ENCODE data around the gene TCEAL2.
"Not testable (repeated sequence)": the region's sequence is repeated elsewhere in the genome, so short reads cannot be mapped to it uniquely, and the experiment has no call there.

TCEAL2 gene

DNA sequence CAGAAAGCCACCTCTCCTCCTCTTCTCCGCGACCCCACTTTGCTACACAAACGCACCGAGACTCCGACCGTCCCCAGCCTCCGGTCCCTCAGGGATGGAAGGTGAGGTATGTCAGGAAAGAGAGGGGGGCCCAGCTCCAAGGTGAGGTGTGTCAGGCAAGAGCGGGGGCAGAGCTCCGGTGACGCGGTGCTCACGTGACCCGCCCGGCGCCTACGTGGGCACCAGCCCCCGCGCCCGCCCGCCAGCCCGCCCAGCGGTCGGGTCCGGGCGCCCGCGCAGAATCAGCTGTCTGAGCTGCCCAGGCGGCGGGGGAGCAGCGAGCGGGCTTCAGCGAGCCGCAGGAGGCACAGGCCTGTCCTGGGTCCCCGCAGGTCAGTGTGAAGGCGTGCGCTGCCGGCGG lies at the start of gene TCEAL2:
TCEAL2 (plus strand) TSS at position 244 of the 400 bp plus-strand sequence. CDS start 1,152 bp downstream, outside the sequence.
- peak; percentile 41 for DNase-seq

GRCh38 chrX:102077426-102077825 lies 48.1 kb upstream of the TCEAL2 start:
- DNase-seq = no peak

GRCh38 chrX:102085706-102086105 lies 39.8 kb upstream of the TCEAL2 start:
- DNase-seq = no peak

GRCh38 chrX:102113367-102113766 lies 12.1 kb upstream of the TCEAL2 start:
- no peak for DNase-seq

DNA sequence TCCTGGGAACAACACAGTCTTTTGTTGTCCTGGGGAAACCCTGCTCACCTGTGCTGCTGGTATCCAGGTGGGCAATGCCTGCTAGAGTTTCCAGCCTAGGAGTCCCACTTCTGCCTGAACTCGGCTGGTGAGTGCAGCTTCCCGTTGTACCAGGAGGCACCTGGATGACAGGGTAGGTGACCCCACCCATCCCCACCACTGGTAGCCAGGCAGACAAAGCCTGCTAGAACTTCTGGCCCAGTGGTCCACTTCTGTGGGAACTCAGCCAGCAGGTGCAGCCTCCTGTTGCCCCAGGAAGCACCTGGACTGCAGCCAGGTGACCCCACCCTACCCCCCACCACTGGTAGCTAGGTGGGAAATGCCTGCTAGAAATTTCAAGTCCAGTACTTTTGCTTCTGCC lies 9.7 kb upstream of the TCEAL2 start:
- DNase-seq = no peak

GRCh38 chrX:102125014-102125413 lies 465 bp upstream of the TCEAL2 start:
- not testable (repeated sequence) for DNase-seq

GRCh38 chrX:102126080-102126818 lies 770 bp downstream of the TCEAL2 start:
- not testable (repeated sequence) for DNase-seq

DNA sequence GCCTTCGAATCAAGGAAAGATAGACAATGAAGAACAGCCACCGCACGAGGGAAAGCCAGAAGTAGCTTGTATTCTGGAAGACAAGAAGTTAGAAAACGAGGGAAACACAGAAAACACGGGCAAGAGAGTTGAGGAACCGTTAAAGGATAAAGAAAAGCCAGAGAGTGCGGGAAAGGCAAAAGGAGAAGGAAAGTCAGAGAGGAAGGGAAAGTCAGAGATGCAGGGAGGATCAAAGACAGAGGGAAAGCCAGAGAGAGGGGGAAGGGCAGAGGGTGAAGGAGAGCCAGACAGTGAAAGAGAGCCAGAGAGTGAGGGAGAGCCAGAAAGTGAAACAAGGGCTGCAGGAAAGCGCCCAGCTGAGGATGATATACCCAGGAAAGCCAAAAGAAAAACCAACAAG lies 1.4 kb downstream of the TCEAL2 start:
- no peak for DNase-seq

DNA sequence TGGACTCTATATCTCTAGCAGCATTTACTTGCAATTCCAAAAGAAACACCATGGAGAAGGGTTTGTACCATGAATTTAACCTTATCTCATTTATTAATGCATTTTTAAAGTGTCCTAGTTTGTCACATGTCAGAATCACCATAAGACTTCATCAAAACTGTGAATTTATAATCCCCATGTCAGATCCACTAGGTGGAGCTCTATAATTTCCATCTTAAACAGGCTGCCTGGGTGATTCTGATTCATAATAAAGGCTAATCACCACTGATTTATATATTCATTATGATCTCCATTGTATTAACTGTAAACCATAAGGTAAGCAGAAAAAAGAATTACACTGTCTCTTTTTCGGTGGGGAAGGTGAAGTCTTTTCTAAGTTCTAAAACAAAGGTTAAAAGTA lies 4.0 kb downstream of the TCEAL2 start:
- peak; percentile 8 for DNase-seq

GRCh38 chrX:102138064-102138463 lies 12.6 kb downstream of the TCEAL2 start:
- no peak for DNase-seq

GRCh38 chrX:102140876-102141275 lies 15.4 kb downstream of the TCEAL2 start:
- DNase-seq = not testable (repeated sequence)

- not testable (repeated sequence) for DNase-seq
Measured at GRCh38 chrX:102141631-102142030, 16.2 kb downstream of the TCEAL2 start.

DNA sequence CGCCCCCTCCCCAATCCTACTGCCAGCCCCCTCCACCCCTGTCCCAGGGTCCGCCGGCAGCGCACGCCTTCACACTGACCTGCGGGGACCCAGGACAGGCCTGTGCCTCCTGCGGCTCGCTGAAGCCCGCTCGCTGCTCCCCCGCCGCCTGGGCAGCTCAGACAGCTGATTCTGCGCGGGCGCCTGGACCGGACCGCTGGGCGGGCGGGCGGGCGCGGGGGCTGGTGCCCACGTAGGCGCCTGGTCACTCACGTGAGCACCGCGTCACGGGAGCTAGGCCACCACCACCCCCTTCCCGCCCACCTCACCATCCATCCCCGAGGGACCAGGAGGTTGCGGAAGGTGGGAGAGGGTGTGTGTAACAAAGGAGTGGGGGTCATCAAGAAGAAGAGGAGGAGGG lies 16.8 kb downstream of the TCEAL2 start, which contains the start of gene TCEAL6:
TCEAL6 (minus strand) TSS at position 208 of the 400 bp plus-strand sequence.
- DNase-seq = not testable (repeated sequence)

GRCh38 chrX:102154218-102154860 lies 28.9 kb downstream of the TCEAL2 start:
- peak; percentile 17 for DNase-seq

DNA sequence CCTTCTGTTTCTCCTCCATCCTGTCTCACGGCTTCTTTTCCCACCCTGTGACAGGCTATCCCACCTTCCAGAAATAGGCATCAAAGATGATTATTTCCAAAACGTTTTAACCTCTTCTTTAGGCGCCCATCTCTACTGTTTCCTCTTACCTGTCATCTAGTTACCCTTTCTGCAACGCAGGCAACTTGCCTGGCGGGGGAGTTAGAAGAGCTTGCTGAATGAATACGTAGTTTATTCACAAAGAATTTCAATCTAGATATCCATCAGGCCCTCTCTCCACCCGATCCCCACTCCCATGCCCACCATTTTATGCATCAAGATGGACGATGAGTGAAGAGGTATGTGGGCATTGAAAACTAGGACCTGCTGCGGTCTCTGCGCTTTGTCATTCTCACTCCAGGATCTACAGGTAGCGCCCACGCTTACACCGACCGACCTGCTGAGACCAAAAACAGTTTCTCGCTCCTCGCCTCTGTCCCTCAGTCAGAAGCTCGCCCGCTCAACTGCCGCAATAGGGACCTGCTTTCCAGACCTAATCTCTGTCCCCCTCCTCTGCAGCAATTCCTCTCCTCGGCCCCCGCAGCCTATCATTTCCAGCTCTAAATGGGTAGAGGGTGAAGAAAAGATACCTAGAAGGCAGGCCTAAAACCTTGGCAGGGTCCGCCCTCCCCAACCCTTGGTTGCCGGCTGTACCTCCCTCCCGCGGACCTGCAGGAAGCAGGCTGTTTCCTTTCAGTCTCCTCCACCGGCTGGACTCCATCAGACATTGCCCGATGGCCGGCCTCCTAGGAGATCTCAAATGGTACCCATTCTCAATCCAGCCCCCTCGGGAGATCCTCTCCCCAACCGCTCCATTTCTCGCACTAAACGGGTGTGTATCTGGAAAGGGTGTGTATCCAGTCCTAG lies 29.7 kb downstream of the TCEAL2 start:
- DNase-seq = peak; percentile 47

- DNase-seq = peak; percentile 86
Measured at GRCh38 chrX:102155806-102156179, 30.3 kb downstream of the TCEAL2 start, which contains the start of gene BEX5. BEX5 (minus strand) TSS chrX:102155977; CDS start chrX:102154265, 1,712 bp downstream.
